HG03097 (cell line): ENCODE results near the gene NLRP7.
"Not testable (repeated sequence)": the region's sequence is repeated elsewhere in the genome, so short reads cannot be mapped to it uniquely, and the experiment has no call there.

Experiments
- ATAC-seq: cut with Tn5 transposase; IDR thresholded peaks from one replicate; pipeline ENCODE4 v1.9.1; 2021; ENCODE audit not compliant: unreplicated experiment, low FRiP score

Gene NLRP7

DNA sequence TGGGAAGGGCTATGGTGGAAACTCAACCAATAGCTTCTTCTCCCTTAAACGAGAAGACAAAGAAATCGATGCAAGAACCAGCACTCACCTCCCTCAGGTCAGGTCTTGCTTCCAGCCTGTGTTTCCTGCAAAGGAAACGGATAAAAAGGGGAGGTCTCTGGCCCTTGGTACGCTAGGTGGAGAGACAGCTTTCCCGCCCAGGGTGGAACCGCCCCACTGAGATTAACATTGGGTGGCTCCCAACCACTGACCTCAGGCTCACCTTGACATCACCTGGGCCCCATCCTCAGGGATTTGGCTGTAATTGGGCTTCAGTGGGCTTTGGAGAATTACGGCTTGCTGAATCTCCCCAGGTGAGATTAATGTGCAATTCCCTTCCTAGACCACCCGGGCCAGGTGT is at the start of gene NLRP7:
TSS of gene NLRP7 (minus strand) at position 150 of the 400 bp plus-strand sequence.
- ATAC-seq, result no peak

DNA sequence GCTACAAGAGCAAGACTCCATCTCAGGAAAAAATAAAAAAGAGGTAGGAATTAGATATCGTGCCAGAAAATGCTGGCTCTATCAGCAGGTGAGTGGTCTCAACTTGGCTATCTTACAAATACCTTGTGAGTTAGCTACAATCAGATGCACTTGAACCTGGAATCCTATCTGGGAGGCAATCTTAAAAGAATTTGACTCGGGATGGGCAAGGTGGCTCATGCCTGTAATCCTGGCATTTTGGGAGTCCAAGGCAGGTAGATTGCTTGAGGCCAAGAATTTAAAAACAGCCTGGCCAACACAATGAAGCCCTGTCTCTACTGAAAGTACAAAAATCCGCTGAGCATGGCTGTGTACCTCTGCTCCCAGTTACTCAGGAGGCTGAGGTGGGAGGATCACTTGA is 48.2 kb upstream of the NLRP7 start:
- no peak for ATAC-seq

DNA sequence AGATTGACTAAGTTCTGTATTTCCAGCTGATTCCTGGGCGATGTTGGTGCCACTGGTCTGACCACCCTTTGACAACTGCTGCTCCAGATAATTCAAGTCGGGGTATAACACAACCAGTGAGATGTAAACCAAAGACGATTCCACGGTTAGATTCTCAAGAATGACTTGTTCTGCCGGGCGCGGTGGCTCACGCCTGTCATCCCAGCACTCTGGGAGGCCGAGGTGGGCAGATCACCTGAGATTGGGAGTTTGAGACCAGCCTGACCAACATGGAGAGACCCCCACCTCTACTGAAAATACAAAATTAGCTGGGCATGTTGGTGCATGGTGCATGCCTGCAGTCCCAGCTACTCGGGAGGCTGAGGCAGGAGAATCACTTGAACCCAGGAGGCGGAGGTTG is 42.2 kb upstream of the NLRP7 start:
- ATAC-seq, result not testable (repeated sequence)

- not testable (repeated sequence) for ATAC-seq
Observed at GRCh38 chr19:54982562-54982961, 35.2 kb upstream of the NLRP7 start.

GRCh38 chr19:54973229-54974090 is 26.1 kb upstream of the NLRP7 start:
- ATAC-seq, result not testable (repeated sequence)

- not testable (repeated sequence) for ATAC-seq
Observed at GRCh38 chr19:54971446-54971845, 24.1 kb upstream of the NLRP7 start.

DNA sequence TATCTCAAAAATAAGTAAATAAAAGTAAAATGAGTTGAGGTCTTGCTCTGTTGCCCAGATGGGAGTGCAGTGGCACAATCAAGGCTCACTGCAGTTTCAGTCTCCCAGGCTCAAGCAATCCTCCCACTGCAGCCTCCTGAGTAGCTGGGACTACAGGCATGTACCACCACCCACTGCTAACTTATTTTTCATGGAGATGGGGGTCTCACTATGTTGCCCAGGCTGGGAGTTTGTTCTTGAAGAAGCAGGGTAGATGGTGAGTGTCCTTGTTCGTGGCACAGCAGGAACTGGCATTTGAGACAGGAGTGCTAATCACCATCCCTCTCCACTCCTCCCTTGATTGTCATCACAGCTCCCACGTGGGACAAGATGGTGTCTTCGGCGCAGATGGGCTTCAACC is 22.3 kb upstream of the NLRP7 start:
- no peak for ATAC-seq

DNA sequence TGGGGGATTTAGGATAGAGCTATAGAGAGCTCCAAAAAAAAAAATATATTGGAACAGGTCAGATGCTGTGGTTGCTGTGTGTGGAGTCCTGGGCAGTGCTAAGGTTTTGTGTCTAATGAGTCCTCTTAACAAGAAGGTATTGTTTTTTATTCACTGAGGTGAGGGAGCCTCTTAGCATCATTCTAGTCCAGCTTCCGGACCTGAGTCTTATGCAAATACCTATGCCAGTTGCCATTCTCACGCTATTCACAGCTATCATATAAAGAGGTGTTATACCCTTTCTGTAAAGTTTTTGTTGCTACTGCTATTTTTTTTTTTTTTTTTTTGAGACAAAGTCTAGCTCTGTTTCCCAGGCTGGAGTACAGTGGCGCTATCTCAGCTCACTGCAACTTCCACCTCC is 20.3 kb upstream of the NLRP7 start:
- no peak for ATAC-seq

GRCh38 chr19:54965055-54965454 is 17.7 kb upstream of the NLRP7 start:
- not testable (repeated sequence) for ATAC-seq

GRCh38 chr19:54959840-54960239 is 12.5 kb upstream of the NLRP7 start:
- no peak for ATAC-seq

- no peak for ATAC-seq
Observed at GRCh38 chr19:54955376-54955775, 8.0 kb upstream of the NLRP7 start.

- not testable (repeated sequence) for ATAC-seq
Observed at GRCh38 chr19:54953345-54953713, 6.0 kb upstream of the NLRP7 start.

- ATAC-seq, result no peak
Observed at GRCh38 chr19:54952591-54953344, 5.4 kb upstream of the NLRP7 start.

GRCh38 chr19:54950580-54950979 is 3.2 kb upstream of the NLRP7 start:
- not testable (repeated sequence) for ATAC-seq

GRCh38 chr19:54949412-54949811 is 2.1 kb upstream of the NLRP7 start:
- no peak for ATAC-seq

GRCh38 chr19:54943772-54944361 is 3.5 kb downstream of the NLRP7 start:
- not testable (repeated sequence) for ATAC-seq

DNA sequence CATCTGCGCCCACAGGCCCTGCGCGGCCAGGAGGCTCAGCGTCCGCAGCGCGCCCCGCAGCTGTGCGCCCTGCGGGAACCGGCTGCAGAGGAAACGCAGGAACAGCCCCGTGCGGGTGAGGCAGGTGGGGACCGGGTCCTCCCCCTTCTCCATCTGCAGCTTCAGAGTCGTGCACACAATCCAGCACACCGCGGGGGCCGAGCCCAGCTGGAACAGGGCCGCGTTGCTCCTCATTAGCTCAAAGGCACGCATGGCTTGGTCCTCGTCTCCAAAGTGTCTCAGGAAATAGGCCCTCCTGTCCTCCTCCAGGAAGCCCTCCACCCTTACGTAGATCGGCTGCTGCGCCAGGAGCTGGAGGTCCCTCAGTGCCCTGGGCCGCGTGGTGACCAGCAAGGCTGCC is 7.8 kb downstream of the NLRP7 start:
- ATAC-seq, result not testable (repeated sequence)

DNA sequence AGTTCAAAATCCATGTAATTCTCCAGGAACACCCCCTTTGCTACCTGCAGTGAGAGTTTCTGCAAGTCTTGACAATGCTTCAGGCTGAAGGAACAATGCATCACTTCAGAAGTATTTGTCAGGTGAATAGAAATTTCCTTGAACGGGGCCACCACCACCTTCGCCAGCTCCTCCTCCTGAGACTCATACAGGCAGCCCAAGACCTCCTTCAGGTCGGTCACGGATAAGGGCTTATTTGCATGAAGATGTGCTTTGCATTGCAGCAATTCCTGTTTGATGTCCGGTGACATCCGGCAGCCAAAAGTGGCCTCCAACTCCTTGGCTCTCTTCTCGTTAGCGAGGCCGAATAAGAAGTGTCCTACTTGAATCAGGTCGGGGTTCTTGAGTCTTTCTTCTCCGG is 8.4 kb downstream of the NLRP7 start:
- no peak for ATAC-seq

- no peak for ATAC-seq
Observed at GRCh38 chr19:54937926-54938325, 9.4 kb downstream of the NLRP7 start.

- no peak for ATAC-seq
Observed at GRCh38 chr19:54928299-54928698, 19.0 kb downstream of the NLRP7 start.

GRCh38 chr19:54923276-54923675 is 24.1 kb downstream of the NLRP7 start:
- no peak for ATAC-seq
